ENCODE results near the gene C12orf54. TPM values are rescaled to one million over a fixed set of nuclear protein-coding genes. Genes with fewer than 3 reads are reported as not detected.
A peak's percentile ranks its signal among the peaks of the same experiment; 100 is the strongest.

Gene C12orf54
- total and polyA plus RNA-seq, 10 of the 15 experiments (the other 5 are each of a cell fraction or from before 2014, with no cell fraction given), result 0.79 to 7.8 (median 4.2) TPM

DNA sequence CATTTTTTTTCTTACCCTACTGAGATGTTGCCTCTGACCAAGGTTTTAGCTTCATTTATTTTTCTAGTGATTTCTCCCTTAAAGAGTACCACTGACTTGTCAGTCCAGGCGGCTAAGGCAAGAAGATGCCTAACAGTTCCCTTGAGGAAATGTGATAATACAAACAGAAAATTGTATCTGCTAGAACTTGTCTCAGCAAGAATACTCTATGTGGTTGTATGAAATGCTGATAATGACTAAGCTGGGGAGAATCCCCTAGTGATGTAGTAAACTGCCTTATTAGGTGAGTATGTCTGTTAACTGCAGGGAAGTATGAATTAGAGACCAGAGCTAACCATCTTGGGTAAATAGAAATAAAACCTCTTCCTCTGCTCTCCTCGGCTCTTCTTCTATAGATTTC is 6.7 kb downstream of the C12orf54 start (continued):
- TF ChIP-seq, protein P1, sequence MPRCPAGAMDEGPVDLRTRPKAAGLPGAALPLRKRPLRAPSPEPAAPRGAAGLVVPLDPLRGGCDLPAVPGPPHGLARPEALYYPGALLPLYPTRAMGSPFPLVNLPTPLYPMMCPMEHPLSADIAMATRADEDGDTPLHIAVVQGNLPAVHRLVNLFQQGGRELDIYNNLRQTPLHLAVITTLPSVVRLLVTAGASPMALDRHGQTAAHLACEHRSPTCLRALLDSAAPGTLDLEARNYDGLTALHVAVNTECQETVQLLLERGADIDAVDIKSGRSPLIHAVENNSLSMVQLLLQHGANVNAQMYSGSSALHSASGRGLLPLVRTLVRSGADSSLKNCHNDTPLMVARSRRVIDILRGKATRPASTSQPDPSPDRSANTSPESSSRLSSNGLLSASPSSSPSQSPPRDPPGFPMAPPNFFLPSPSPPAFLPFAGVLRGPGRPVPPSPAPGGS (IDR thresholded peaks at IDR 0.05; ENCODE audit: borderline replicate concordance, insufficient read depth, low read depth, low read length, poor library complexity, severe bottlenecking), result peak; percentile 36
- TF ChIP-seq, protein P2, sequence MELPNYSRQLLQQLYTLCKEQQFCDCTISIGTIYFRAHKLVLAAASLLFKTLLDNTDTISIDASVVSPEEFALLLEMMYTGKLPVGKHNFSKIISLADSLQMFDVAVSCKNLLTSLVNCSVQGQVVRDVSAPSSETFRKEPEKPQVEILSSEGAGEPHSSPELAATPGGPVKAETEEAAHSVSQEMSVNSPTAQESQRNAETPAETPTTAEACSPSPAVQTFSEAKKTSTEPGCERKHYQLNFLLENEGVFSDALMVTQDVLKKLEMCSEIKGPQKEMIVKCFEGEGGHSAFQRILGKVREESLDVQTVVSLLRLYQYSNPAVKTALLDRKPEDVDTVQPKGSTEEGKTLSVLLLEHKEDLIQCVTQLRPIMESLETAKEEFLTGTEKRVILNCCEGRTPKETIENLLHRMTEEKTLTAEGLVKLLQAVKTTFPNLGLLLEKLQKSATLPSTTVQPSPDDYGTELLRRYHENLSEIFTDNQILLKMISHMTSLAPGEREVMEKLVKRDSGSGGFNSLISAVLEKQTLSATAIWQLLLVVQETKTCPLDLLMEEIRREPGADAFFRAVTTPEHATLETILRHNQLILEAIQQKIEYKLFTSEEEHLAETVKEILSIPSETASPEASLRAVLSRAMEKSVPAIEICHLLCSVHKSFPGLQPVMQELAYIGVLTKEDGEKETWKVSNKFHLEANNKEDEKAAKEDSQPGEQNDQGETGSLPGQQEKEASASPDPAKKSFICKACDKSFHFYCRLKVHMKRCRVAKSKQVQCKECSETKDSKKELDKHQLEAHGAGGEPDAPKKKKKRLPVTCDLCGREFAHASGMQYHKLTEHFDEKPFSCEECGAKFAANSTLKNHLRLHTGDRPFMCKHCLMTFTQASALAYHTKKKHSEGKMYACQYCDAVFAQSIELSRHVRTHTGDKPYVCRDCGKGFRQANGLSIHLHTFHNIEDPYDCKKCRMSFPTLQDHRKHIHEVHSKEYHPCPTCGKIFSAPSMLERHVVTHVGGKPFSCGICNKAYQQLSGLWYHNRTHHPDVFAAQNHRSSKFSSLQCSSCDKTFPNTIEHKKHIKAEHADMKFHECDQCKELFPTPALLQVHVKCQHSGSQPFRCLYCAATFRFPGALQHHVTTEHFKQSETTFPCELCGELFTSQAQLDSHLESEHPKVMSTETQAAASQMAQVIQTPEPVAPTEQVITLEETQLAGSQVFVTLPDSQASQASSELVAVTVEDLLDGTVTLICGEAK (IDR thresholded peaks at IDR 0.05; ENCODE audit: borderline replicate concordance), result no peak
- TF ChIP-seq BHLHE40 (IDR thresholded peaks at IDR 0.05; ENCODE audit: borderline replicate concordance in 1 of 2, low read depth in 2 of 2, low read length in 1 of 2) (no peak), SUZ12 (IDR thresholded peaks at IDR 0.05; ENCODE audit: unreplicated experiment) (no peak), YBX1 (IDR thresholded peaks at IDR 0.05) (no peak), SPI1 (IDR thresholded peaks at IDR 0.05; ENCODE audit: borderline replicate concordance, insufficient read depth, low read depth, low read length) (no peak), ASH2L (IDR thresholded peaks at IDR 0.05; ENCODE audit: borderline replicate concordance, low read depth) (no peak), NRF1 (conservative IDR thresholded peaks at IDR 0.05; ENCODE audit: low read depth, low read length) (no peak), LARP7 (IDR thresholded peaks at IDR 0.05) (no peak), ZNF622 (IDR thresholded peaks at IDR 0.05) (no peak), RFX5 (IDR thresholded peaks at IDR 0.05; ENCODE audit: low read depth, low read length) (no peak), PML (IDR thresholded peaks at IDR 0.05; ENCODE audit: low read length) (no peak)
- TF ChIP-seq, protein P3, sequence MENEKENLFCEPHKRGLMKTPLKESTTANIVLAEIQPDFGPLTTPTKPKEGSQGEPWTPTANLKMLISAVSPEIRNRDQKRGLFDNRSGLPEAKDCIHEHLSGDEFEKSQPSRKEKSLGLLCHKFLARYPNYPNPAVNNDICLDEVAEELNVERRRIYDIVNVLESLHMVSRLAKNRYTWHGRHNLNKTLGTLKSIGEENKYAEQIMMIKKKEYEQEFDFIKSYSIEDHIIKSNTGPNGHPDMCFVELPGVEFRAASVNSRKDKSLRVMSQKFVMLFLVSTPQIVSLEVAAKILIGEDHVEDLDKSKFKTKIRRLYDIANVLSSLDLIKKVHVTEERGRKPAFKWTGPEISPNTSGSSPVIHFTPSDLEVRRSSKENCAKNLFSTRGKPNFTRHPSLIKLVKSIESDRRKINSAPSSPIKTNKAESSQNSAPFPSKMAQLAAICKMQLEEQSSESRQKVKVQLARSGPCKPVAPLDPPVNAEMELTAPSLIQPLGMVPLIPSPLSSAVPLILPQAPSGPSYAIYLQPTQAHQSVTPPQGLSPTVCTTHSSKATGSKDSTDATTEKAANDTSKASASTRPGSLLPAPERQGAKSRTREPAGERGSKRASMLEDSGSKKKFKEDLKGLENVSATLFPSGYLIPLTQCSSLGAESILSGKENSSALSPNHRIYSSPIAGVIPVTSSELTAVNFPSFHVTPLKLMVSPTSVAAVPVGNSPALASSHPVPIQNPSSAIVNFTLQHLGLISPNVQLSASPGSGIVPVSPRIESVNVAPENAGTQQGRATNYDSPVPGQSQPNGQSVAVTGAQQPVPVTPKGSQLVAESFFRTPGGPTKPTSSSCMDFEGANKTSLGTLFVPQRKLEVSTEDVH (IDR thresholded peaks at IDR 0.05; ENCODE audit: low read depth, partially characterized antibody), result no peak
- TF ChIP-seq, protein P4, sequence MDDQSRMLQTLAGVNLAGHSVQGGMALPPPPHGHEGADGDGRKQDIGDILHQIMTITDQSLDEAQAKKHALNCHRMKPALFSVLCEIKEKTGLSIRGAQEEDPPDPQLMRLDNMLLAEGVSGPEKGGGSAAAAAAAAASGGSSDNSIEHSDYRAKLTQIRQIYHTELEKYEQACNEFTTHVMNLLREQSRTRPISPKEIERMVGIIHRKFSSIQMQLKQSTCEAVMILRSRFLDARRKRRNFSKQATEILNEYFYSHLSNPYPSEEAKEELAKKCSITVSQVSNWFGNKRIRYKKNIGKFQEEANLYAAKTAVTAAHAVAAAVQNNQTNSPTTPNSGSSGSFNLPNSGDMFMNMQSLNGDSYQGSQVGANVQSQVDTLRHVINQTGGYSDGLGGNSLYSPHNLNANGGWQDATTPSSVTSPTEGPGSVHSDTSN (IDR thresholded peaks at IDR 0.05; ENCODE audit: insufficient replicate concordance, low read depth, low read length), result no peak
- TF ChIP-seq, protein P5, sequence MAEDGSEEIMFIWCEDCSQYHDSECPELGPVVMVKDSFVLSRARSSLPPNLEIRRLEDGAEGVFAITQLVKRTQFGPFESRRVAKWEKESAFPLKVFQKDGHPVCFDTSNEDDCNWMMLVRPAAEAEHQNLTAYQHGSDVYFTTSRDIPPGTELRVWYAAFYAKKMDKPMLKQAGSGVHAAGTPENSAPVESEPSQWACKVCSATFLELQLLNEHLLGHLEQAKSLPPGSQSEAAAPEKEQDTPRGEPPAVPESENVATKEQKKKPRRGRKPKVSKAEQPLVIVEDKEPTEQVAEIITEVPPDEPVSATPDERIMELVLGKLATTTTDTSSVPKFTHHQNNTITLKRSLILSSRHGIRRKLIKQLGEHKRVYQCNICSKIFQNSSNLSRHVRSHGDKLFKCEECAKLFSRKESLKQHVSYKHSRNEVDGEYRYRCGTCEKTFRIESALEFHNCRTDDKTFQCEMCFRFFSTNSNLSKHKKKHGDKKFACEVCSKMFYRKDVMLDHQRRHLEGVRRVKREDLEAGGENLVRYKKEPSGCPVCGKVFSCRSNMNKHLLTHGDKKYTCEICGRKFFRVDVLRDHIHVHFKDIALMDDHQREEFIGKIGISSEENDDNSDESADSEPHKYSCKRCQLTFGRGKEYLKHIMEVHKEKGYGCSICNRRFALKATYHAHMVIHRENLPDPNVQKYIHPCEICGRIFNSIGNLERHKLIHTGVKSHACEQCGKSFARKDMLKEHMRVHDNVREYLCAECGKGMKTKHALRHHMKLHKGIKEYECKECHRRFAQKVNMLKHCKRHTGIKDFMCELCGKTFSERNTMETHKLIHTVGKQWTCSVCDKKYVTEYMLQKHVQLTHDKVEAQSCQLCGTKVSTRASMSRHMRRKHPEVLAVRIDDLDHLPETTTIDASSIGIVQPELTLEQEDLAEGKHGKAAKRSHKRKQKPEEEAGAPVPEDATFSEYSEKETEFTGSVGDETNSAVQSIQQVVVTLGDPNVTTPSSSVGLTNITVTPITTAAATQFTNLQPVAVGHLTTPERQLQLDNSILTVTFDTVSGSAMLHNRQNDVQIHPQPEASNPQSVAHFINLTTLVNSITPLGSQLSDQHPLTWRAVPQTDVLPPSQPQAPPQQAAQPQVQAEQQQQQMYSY (CRISPR knock-in tag; IDR thresholded peaks at IDR 0.05), result no peak
